Renal cortical epithelial cell (primary cell): Measurements from ENCODE around the gene KCNJ9. TPM values are rescaled to one million over a fixed set of nuclear protein-coding genes. Genes with fewer than 3 reads are reported as not detected.
"Not testable (repeated sequence)": the region's sequence is repeated elsewhere in the genome, so short reads cannot be mapped to it uniquely, and the experiment has no call there.

Experiments
- DNase-seq: peaks from one replicate; pipeline ENCODE4 v3.0.0-alpha.2; 2011; ENCODE audit warnings: low read depth
- total RNA-seq: library from RNA; depleted of rRNA; stranded (reverse); fragments of >200 nt; gene quantifications from 2 replicates; pipeline ENCODE4 v1.2.3, GENCODE V29; 2014

KCNJ9 gene
- total RNA-seq, 1 donor from 2014 or later, result not detected

DNA sequence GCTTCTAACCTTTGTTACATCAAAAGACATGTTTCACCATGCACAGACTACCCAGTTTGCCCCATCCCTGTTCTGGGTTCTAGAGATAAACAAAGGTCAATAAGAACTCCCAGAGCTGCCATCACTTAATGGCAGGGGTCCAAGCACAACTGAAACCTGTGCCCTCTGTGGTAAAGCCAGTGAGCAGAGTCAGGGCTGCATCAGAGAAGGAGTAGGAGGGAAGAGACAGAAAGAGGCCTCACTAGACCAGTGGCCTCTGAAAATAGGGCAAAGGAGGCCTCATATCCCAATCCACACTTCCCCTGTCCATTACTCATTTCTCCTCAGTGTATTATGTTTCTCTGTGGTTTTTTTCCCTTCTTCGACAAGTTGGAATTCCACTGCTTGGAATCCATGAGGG, 44.4 kb downstream of the KCNJ9 start:
- DNase-seq, result peak; percentile 38

DNA sequence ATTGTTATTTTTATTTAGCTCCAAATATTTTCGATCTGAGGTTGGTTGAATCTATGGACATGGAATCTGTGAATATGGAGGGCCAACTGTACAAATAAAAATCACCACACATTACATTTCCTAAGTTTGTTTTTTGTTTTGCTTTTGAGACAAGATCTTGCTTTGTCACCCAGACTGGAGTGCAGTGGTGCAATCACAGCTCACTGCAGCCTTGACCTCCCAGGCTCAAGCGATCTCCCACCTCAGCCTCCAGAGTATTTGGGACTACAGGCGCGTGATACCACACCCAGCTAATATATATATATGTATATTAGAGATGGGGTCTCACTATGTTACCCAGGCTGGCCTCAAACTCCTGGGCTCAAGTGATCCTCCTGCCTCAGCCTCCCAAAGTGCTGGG, 45.0 kb downstream of the KCNJ9 start:
- not testable (repeated sequence) for DNase-seq

DNA sequence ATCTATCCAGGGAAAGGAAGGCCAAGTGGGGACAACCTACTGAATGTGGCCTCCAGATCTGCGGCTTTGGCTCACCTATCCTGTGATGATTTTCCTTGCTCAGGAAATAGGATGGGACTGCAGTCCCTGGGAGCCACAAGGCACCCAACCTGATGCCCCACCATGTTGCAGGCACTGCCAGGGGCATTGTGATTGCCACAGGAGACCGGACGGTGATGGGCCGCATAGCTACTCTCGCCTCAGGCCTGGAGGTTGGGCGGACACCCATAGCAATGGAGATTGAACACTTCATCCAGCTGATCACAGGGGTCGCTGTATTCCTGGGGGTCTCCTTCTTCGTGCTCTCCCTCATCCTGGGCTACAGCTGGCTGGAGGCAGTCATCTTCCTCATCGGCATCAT, 46.0 kb downstream of the KCNJ9 start:
- DNase-seq, result no peak

DNA sequence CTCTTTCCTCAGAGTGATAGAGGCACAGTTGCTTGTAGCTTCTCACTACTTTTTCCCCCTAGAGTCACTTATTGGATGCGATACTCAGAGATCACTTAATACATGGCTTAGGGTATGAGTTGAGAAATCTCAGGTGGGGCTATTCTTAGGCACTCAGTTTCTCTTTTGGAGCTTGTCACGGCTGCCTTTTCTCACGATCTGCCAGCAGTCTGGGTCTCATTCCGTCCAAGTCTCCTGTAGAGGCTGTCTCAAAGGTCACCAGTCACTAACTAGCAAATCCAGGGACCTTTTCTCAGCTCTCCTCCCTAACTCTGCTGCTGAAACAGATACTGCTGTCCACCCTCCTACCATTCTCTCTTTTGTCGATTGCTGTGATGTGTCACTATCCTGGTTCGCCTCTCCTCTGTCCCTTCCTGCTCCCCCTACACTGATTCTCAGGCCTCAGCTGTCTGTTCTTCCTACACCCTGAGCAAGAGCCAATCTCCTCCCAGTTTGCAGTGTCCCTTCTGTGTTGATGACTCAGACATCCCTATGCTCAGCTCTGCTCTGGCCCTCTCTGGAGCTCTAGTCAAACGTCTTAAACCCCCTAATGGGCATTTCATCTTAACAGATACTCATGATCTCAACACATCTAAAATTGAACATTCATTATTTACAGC, 46.7 kb downstream of the KCNJ9 start:
- peak; percentile 51 for DNase-seq

DNA sequence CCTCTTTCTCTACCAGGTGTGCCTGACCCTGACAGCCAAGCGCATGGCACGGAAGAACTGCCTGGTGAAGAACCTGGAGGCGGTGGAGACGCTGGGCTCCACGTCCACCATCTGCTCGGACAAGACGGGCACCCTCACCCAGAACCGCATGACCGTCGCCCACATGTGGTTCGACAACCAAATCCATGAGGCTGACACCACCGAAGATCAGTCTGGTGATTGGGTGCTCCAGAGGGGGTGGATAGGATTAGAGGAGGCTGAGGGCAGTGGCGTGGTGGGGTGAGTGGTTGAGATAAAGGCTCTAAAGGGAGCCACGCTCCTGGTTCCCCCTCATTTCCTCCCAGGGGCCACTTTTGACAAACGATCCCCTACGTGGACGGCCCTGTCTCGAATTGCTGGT, 47.3 kb downstream of the KCNJ9 start:
- no peak for DNase-seq

DNA sequence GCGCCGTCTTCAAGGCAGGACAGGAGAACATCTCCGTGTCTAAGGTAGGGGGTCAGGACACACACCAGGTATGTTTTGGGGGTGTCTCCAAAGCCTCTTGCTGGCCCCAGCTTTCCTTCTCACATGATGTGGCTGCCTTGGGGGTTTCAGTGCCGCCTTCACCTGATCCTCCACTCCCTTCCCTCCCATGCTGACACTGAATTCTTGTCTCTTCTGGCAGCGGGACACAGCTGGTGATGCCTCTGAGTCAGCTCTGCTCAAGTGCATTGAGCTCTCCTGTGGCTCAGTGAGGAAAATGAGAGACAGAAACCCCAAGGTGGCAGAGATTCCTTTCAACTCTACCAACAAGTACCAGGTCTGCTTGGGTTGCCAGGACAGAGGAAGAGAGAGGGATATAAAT, 47.7 kb downstream of the KCNJ9 start:
- DNase-seq, result peak; percentile 23

DNA sequence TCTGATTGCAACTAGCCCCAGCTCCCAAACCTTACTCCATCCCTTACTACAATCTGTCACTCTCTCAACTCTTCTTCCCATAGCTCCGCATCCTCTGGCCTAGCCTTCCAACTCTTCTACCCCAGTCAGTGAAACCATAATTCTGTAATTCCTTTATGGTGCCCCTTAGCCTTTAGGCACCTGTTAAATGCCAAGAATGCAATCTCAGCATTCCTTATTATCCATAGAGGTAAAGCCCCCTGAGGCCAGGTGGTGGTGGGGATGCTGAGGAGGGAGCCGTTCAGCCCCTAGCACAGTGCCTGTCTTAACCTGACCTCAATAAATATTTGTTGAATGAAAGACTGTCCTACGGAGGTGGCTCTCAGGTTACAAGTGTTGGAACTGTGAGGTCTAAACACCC, 48.2 kb downstream of the KCNJ9 start:
- DNase-seq, result no peak

DNA sequence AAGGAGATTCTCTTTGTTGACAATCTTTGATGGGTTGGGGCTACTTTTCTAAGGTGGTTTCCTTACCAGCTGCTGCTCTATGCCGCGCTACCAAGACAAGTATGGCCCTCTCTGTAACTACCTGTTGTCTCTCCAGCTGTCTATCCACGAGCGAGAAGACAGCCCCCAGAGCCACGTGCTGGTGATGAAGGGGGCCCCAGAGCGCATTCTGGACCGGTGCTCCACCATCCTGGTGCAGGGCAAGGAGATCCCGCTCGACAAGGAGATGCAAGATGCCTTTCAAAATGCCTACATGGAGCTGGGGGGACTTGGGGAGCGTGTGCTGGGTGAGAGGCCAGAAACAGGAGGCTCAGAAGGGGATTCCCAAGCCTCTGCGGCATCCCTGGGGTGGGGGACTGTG, 48.6 kb downstream of the KCNJ9 start:
- DNase-seq, result no peak

DNA sequence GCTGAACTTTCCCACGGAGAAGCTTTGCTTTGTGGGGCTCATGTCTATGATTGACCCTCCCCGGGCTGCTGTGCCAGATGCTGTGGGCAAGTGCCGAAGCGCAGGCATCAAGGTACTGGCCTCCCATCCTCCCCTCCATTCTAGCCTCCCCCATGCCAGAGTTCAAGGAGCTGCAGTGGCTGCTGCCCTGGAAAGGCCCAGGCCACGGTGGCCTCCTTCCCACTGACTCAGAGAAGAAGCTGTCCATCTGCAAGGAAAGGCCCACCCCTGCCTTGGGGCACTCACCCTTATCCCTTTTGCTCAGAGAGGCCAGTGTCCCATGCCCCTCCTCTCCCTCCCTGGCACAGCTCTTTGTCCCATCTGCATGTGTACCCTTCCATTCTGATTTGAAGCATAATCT, 49.1 kb downstream of the KCNJ9 start:
- DNase-seq, result no peak

DNA sequence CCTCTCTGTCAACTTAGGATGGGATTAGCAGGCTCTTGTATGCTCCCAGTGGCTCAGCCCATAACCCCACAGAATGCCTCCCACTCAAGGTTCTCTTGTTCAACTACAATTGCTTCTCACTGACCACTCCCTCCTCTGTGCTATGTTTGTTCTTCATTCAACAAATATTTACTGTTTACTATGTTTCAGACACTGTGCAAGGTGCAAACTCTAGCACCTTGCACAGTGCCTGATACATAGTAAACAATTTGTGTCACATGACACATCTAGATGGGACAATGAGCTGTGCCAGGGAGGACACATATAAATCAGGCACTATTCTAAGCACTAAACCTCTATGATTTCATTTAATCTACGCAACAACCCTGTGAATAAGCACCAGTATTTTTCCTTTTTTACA, 49.6 kb downstream of the KCNJ9 start:
- DNase-seq, result no peak

DNA sequence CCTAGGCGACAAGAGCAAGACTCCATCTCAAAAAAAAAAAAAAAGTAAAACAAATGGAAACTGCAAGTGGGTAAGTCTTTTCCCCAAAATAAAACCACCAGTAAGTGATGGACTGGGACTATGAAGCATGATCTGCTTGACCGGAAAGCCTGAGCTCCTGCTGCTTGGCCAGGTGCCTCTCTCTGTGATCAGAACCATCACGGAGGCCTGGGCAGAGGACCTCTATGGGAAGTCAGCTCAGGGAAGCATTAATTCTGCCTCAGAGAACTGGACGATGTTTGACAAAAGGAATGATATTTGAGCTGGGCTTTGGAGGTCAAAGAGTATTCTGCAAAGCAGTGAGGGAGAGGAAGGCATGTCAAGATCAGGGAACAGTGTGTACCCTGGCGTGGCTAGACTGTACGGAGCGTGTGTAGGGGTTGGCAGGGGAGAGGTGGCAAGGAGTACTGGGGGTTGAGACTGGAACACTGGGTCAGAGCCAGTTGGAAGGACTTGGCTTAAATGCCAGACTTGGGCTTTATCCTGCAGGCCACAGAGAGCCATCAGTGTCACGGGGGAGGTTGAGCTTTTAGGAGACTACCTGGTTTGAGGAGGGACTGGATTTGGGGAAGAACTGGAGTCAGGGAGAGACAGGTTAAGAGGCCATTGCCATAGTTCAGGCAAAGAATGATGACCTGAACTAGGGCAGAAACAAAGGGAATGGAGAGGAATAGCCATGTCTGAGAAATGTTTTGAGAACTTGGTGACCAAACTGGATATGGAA, 50.6 kb downstream of the KCNJ9 start:
- DNase-seq, result no peak

DNA sequence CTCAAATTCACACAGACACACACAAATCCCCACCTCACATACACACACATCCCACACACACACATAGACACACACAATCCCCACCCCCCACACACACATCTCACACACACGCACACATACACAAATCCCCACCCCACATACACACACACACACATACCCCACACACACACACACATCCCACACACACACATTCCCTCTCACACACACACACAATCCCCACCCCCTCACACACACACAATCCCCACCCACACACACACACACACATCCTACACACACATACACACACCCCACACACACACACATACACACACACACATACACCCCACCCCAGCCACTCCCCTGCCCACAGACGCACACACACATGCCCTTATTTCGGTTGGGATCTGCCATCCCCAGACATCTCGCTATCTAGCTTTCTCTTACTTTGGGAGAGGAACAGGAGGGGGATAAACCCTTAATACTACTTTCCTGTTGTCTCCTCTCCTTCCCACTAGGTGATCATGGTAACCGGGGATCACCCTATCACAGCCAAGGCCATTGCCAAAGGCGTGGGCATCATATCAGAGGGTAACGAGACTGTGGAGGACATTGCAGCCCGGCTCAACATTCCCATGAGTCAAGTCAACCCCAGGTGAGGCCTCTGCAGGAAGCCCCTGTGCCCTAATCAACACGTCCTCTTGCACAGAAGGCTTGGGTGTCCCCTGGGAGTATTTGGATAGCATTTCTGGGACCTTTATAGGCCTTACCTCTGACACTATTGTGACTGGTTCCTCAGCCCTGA, 52.8 kb downstream of the KCNJ9 start:
- no peak for DNase-seq

DNA sequence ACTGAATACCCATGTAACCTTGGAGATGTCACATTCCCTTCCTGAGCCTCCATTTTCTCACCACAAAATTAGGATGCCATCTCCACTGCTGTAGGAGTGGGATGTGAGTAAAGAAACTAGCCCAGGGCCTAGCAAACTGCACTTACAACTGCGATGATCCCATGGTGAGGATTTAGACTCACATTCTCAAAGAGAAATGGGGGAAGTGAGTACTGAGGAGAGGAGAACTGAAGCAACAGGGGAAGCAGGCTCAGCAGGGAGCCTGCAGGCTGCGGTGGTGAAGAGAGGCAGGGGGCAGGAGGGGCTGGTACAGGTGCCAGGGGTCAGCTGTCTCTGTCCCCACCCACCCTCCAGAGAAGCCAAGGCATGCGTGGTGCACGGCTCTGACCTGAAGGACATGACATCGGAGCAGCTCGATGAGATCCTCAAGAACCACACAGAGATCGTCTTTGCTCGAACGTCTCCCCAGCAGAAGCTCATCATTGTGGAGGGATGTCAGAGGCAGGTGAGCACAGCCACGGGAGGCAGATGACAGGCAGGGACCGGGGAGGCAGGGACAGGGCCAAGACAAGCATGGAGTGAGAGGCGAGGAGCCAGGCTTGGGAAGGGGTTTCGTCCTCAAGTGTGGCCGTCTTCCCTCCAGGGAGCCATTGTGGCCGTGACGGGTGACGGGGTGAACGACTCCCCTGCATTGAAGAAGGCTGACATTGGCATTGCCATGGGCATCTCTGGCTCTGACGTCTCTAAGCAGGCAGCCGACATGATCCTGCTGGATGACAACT, 53.6 kb downstream of the KCNJ9 start:
- DNase-seq, result no peak

DNA sequence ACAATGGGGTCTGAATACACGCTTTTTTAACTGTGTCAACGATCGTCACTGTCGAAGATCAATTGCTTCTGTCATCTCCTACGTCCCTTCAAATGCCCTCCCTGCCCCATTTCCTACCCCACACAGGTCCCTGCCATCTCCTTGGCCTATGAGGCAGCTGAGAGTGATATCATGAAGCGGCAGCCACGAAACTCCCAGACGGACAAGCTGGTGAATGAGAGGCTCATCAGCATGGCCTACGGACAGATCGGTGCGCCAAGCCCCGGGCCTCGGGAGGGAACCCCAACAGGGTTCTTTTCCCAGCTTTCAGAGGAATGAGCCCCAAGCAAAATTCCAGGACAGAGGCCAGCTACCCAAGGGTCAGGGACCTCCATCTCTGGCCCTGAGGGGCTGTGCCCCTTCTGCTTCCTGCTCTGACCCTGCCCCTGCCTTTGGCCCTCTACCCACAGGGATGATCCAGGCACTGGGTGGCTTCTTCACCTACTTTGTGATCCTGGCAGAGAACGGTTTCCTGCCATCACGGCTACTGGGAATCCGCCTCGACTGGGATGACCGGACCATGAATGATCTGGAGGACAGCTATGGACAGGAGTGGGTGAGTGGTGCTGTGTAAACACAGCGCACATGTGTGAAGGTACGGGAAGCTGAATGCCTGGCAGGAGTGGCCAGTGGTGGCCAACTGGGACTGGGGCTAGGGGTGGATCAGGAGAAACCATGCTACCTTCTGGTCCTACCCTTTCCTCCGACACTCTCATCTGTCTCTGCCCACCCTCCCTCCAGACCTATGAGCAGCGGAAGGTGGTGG, 55.0 kb downstream of the KCNJ9 start:
- no peak for DNase-seq

DNA sequence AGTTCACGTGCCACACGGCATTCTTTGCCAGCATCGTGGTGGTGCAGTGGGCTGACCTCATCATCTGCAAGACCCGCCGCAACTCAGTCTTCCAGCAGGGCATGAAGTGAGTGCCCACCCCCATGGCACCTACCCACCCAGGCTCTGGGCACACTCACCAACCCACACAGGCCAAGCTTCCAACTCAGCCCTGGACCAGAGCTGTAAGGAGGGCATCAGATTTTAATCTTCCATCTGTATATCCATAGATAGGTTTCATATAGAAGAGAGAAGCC, 55.5 kb downstream of the KCNJ9 start:
- no peak for DNase-seq

DNA sequence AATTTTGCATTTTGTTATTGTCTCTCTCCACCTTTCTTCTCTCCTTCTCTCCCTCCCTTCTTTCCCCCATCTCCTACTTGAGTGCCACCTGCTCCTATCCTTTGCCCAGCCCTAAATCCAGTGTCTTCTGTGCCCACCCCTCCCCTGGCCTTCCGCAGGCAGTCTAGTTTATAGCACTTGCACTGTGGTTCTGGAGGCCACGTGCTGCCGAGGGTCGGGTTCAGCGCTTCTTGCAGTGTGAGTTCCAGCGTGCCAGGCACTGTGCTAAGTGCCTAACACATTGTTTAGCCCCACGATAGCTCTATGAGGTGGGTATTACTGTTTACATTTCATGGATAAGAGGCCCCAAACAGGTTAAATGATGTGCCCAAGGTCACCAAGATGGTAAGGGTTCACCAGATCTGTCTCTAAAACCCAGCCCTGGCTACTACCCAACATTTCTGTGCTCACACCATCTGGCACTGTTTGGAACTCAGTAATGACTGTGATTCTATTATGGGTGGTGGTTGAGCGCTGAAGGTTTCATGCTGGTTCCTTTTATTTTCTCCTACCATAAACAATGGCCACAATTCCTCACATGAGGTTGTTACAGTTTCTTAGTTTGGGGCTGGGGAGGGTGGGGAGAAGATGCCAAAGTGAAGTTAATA, 56.0 kb downstream of the KCNJ9 start:
- DNase-seq, result no peak

DNA sequence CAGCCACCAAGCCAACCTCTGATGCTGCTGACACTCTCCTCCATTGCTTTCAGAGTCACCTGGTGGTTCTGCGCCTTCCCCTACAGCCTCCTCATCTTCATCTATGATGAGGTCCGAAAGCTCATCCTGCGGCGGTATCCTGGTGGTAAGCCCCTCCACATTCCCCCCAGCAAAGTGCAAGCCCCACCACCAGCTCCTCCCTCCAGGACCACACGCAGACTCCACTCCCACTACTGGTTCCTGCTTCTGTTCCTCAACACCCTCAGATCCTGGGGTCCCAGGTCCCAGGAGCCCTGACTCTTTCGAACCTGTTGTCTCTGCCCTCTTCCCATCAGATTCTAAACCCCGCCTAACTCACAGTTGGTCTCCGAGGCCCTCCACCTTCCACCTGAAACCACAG, 58.5 kb downstream of the KCNJ9 start:
- DNase-seq, result no peak
